ENCODE measurements around the gene ZNF532. TPM values are rescaled to one million over a fixed set of nuclear protein-coding genes. Genes with fewer than 3 reads are reported as not detected.

Gene ZNF532
- total RNA-seq, 1 donor from 2014 or later, result 77.1 TPM

- no peak for TF ChIP-seq POLR2A (IDR thresholded peaks at IDR 0.05)
- no peak for TF ChIP-seq CTCF (IDR thresholded peaks at IDR 0.05)
- TF ChIP-seq POLR2AphosphoS5 (IDR thresholded peaks at IDR 0.05; ENCODE audit: insufficient read depth in 1 of 2, low read depth in 1 of 2), result no peak
- Histone ChIP-seq H3K36me3 (peaks cover 0 to 15% of the 10 kb centered on the region in 2 donors), H3K9me3 (no peaks in the 10 kb centered on the region), H3K27me3 (no peaks in the 10 kb centered on the region), H3K27ac (no peak overlapping the region), H3K4me1 (no peaks in the 10 kb centered on the region), H3K4me3 (no peak overlapping the region)
- intact Hi-C loops (cut with DNase I), result no loop called here
- DNase-seq (ENCODE audit: extremely low spot score in 2 of 2), result no peak
These were observed 87.5 kb downstream of the ZNF532 start for GRCh38 chr18:58951986-58952702.

GRCh38 chr18:58952858-58953257 lies 88.2 kb downstream of the ZNF532 start:
- intact Hi-C loops (cut with DNase I), result no loop called here
- Histone ChIP-seq H3K27ac (no peak overlapping the region), H3K27me3 (no peaks in the 10 kb centered on the region), H3K4me3 (no peak overlapping the region), H3K4me1 (no peaks in the 10 kb centered on the region), H3K9me3 (no peaks in the 10 kb centered on the region), H3K36me3 (peaks cover 0 to 15% of the 10 kb centered on the region in 2 donors)
- TF ChIP-seq POLR2AphosphoS5 (IDR thresholded peaks at IDR 0.05; ENCODE audit: insufficient read depth in 1 of 2, low read depth in 1 of 2) (no peak), CTCF (IDR thresholded peaks at IDR 0.05) (no peak), POLR2A (IDR thresholded peaks at IDR 0.05) (no peak)
- DNase-seq (ENCODE audit: extremely low spot score in 2 of 2), result no peak

- Histone ChIP-seq H3K27ac (no peak overlapping the region), H3K36me3 (peaks cover 0 to 15% of the 10 kb centered on the region in 2 donors), H3K27me3 (no peaks in the 10 kb centered on the region), H3K4me3 (no peak overlapping the region), H3K9me3 (no peaks in the 10 kb centered on the region), H3K4me1 (no peaks in the 10 kb centered on the region)
- TF ChIP-seq CTCF (IDR thresholded peaks at IDR 0.05) (no peak), POLR2A (IDR thresholded peaks at IDR 0.05) (no peak), POLR2AphosphoS5 (IDR thresholded peaks at IDR 0.05; ENCODE audit: insufficient read depth in 1 of 2, low read depth in 1 of 2) (no peak)
- intact Hi-C loops (cut with DNase I), result no loop called here
- no peak for DNase-seq (ENCODE audit: extremely low spot score in 2 of 2)
These were observed 89.0 kb downstream of the ZNF532 start for GRCh38 chr18:58953627-58954026.

DNA sequence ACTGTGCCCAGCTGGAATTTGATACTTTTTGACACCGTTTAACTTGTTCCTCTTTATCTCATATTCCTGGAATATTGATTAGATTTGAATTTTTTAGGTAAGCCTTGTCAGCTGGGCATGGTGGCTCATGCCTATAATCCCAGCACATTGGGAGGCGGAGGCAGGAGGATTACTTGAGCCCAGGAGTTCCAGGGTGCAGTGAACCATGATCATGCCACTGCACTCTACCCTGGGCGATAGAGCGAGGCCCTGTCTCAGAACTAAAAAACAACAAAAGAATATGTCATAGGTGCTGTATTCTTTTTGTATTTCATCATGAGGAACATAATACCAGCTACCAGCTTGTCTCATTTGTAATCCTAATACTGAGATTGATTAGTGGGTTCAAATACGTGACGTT lies 90.3 kb downstream of the ZNF532 start:
- Histone ChIP-seq H3K27ac (no peak overlapping the region), H3K4me3 (no peak overlapping the region), H3K9me3 (no peaks in the 10 kb centered on the region), H3K27me3 (no peaks in the 10 kb centered on the region), H3K4me1 (no peaks in the 10 kb centered on the region), H3K36me3 (peaks cover 0 to 7% of the 10 kb centered on the region in 2 donors)
- intact Hi-C loops (cut with DNase I), result no loop called here
- TF ChIP-seq CTCF (IDR thresholded peaks at IDR 0.05), result no peak
- no peak for TF ChIP-seq POLR2A (IDR thresholded peaks at IDR 0.05)
- no peak for TF ChIP-seq POLR2AphosphoS5 (IDR thresholded peaks at IDR 0.05; ENCODE audit: insufficient read depth in 1 of 2, low read depth in 1 of 2)
- no peak for DNase-seq (ENCODE audit: extremely low spot score in 2 of 2)

DNA sequence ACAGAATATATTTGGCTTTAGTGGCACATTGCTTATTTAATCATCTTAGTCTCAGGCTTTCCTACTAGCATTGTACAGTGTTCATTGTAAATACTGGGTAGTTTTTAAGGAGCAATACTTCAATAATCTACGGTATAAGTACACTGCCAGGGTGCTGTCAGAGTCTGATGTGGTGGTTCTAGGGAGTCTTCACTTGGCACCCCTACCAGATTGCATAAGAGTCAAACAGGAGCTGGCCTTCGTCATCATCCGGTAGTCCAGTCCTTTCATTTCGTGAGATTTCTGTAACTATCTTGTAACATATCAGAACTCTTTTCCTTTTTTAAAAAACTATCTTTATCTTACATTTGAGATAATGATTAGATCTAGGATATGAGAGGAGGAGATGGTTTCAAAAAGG lies 91.1 kb downstream of the ZNF532 start:
- no peak for DNase-seq (ENCODE audit: extremely low spot score in 2 of 2)
- TF ChIP-seq CTCF (IDR thresholded peaks at IDR 0.05), result no peak
- Histone ChIP-seq H3K27me3 (no peaks in the 10 kb centered on the region), H3K4me1 (no peaks in the 10 kb centered on the region), H3K4me3 (no peak overlapping the region), H3K36me3 (peaks cover 0 to 11% of the 10 kb centered on the region in 2 donors), H3K27ac (no peak overlapping the region), H3K9me3 (no peaks in the 10 kb centered on the region)
- intact Hi-C loops (cut with DNase I), result loop anchor here (1.0 kb wide), 1 partner anchor 17 kb away; no protein-coding TSS in a partner anchor
